Right lobe of liver (tissue), 6 donors: ENCODE measurements around the gene EPS15. TPM values are rescaled to one million over a fixed set of nuclear protein-coding genes. Genes with fewer than 3 reads are reported as not detected.

Source experiments
- ATAC-seq, 4 donors: fragments of 200-7000 bp; cut with Tn5 transposase; one replicate each; pipeline ENCODE4 v1.9.1; 2020; ENCODE audit warnings: mild to moderate bottlenecking in 4 of 4, moderate library complexity in 4 of 4
- DNase-seq, 3 donors: peaks; one replicate each; pipeline ENCODE4 v3.0.0-alpha.2; 2020
- H3K27ac ChIP-seq, 3 donors: fragments of 200-600 bp; one replicate each; pipeline ENCODE4 v1.8.0; 2022
- H3K27me3 ChIP-seq, 2 donors: fragments of 200-600 bp; one replicate each; pipeline ENCODE4 v1.8.0; 2022
- H3K36me3 ChIP-seq, 4 donors: fragments of 200-600 bp; sonication (generic) in 1 of 4; one replicate each; pipeline versions ENCODE4 v1.5.1 to v1.8.0; 2017 to 2022; ENCODE audit warnings: control low read depth in 1 of 4
- H3K4me1 ChIP-seq, 4 donors: fragments of 200-600 bp; sonication (generic) in 1 of 4; one replicate each; pipeline versions ENCODE4 v1.5.1 to v1.8.0; 2017 to 2022; ENCODE audit warnings: control low read depth in 1 of 4
- H3K4me3 ChIP-seq, 3 donors: fragments of 200-600 bp; one replicate each; pipeline ENCODE4 v1.8.0; 2022
- H3K9me3 ChIP-seq, 4 donors: fragments of 200-600 bp; sonication (generic) in 1 of 4; one replicate each; pipeline versions ENCODE4 v1.5.1 to v1.8.0; 2017 to 2022; ENCODE audit warnings: control low read depth in 1 of 4
- POLR2A ChIP-seq: fragments of 450-650 bp; IDR thresholded peaks from one replicate; pipeline ENCODE4 v1.6.1; 2017; ENCODE audit warnings: antibody characterized with exemption, mild to moderate bottlenecking
- WGBS: methylation state at CpG from one replicate; pipeline ENCODE4 v1.1.6; 2018; ENCODE audit warnings: low coverage, low lambda C conversion rate; ENCODE audit not compliant: insufficient coverage; ENCODE audit errors: missing lambda C conversion rate; 5-methylcytosine and 5-hydroxymethylcytosine counted together
- intact Hi-C, 2 donors: fragments of 100-400 bp; cut with DNase I; formaldehyde crosslinking; loops; one replicate each; pipeline versions ENCODE4 v1.11.2 to v1.14.1; 2022
- total RNA-seq, 6 experiments: library from RNA; depleted of rRNA in 2 of 6; stranded (reverse); fragments of >200 nt in 2 of 6; fragmentation: NEBNext Ultra II Directional in 3 of 6; extraction: Animal tissue kit (Norgen Biotek cat#: 25700) in 3 of 6; gene quantifications; one replicate each; pipeline versions ENCODE4 v1.1.0 to v1.2.4, GENCODE V29; 2016 to 2023
- TF ChIP-seq, protein P1 (sequence below), 4 donors: fragments of 200-600 bp in 3 of 4; fragments of 450-650 bp in 1 of 4; IDR thresholded peaks; one replicate each; pipeline versions ENCODE4 v1.5.1 to v1.8.0; 2016 to 2022; ENCODE audit warnings: antibody characterized with exemption in 4 of 4, mild to moderate bottlenecking in 2 of 4
- donor health status: DM: no; HTN: yes; CAD: no.
- donor health status: DM: no; HTN: no; CAD: no.
- donor health status: DM: no; HTN: no; CAD: no.
- donor health status: DM: no; HTN: yes; CAD: no.
- donor health status: DM: no; HTN: yes; CAD: no.

The EPS15 gene
- total RNA-seq, 6 experiments from 2014 or later: 23.2 to 30.9 (median 28.6) TPM

DNA sequence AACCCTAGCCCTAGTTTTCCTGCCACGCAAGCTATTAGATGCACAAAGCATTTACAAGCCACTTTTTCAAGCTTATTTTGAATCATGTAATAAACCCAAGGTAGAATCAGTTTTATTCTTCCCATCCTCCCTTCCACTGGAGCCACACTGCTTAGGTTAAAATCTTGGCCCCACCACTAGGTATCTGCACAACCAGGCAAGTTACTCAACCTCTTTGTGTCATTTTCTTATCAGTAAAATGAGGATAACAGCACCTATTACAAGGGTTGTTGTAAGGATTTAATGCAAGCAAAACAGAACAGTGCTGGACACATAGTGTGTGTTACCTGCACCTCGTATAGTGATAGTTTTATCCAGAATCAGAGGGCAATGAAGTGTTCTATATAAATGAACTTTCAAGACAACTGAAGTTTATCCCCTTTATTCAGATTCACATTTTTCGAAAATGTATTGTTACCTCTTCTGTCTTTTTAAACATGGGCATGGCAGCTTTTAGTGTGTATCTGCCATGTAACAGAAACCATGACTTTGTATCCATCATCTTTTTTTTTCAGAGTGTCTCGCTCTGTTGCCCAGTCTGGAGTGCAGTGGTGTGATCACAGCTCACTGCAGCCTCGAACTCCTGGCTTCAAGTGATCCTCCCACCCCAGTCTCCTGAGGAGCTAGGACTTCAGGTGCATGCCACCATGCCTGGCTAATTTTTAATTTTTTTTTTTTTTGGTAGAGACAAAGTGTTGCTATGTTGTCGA is 171.5 kb downstream of the EPS15 start:
- Histone ChIP-seq H3K36me3 (no peaks in the 10 kb centered on the region), H3K9me3 (no peaks in the 10 kb centered on the region), H3K4me3 (no peak overlapping the region), H3K27me3 (no peaks in the 10 kb centered on the region), H3K27ac (no peak overlapping the region), H3K4me1 (peaks cover 0 to 4% (median 0%) of the 10 kb centered on the region in 4 donors)
- no peak for ATAC-seq
- no peak for DNase-seq
- TF ChIP-seq, protein P1, sequence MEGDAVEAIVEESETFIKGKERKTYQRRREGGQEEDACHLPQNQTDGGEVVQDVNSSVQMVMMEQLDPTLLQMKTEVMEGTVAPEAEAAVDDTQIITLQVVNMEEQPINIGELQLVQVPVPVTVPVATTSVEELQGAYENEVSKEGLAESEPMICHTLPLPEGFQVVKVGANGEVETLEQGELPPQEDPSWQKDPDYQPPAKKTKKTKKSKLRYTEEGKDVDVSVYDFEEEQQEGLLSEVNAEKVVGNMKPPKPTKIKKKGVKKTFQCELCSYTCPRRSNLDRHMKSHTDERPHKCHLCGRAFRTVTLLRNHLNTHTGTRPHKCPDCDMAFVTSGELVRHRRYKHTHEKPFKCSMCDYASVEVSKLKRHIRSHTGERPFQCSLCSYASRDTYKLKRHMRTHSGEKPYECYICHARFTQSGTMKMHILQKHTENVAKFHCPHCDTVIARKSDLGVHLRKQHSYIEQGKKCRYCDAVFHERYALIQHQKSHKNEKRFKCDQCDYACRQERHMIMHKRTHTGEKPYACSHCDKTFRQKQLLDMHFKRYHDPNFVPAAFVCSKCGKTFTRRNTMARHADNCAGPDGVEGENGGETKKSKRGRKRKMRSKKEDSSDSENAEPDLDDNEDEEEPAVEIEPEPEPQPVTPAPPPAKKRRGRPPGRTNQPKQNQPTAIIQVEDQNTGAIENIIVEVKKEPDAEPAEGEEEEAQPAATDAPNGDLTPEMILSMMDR (IDR thresholded peaks at IDR 0.05): no peak
- no peak for TF ChIP-seq POLR2A
- WGBS: 80% methylated on average over 6 of the region's 6 CpGs
- intact Hi-C loops: no loop called here

DNA sequence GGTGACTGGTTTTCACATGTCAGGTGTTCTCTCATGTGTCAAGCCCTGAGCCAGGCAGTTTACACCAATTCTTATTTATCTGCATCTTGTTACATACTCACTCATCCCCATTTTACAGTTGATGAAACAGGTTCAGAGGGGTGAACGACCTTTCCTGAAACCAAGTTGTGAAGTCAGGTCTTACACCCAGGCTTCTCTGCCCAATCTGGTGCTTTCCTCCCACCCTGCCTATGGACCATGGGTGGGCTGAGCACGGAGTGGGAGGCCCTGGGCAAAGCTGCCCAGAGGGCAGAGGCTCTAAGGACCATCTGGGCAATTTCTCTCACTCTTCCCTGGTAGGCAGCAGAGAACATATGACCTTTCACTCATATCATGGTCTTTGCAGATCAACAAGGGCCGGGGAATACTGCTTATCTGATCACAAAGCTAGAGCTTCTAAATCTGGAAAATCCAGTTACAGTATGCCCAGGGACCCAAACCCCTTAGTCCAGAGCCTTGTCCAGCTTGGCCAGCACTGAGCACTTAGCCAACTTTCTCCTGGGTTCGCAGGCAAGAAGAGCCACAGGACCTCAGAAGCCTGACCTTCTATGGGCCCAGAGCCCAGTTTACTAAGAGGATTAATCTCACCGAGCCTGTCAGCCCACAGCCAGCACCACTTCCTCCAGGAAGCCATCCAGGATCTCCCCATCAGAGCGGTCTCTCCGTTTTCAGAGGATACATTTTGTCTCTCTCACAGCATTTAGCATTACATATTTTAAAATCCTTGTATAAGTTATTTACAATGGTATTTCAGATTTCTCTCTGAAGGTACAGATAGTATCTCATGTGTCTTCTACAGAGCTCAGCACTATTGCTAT is 172.8 kb downstream of the EPS15 start:
- Histone ChIP-seq H3K36me3 (no peaks in the 10 kb centered on the region), H3K27ac (no peak overlapping the region), H3K27me3 (no peaks in the 10 kb centered on the region), H3K9me3 (no peaks in the 10 kb centered on the region), H3K4me3 (no peak overlapping the region), H3K4me1 (peaks cover 0 to 4% (median 0%) of the 10 kb centered on the region in 4 donors)
- no peak for TF ChIP-seq POLR2A
- TF ChIP-seq, protein P1 (IDR thresholded peaks at IDR 0.05): no peak
- intact Hi-C loops: no loop called here
- ATAC-seq (peak in 1 of 4 donors; percentile 61), DNase-seq (no peak)
- WGBS: 48% methylated on average over 6 of the region's 7 CpGs

- H3K36me3 ChIP-seq: no peaks in the 10 kb centered on the region
- no peak for TF ChIP-seq POLR2A
- TF ChIP-seq, protein P1 (IDR thresholded peaks at IDR 0.05): no peak
- intact Hi-C loops: no loop called here
- 100% methylated on average over 1 of the region's 15 CpGs for WGBS
- H3K27ac ChIP-seq: no peak overlapping the region
- DNase-seq (no peak), ATAC-seq (peak in 2 of 4 donors; percentile 5 to 15)
- H3K4me3 ChIP-seq: no peak overlapping the region
- no peaks in the 10 kb centered on the region for H3K27me3 ChIP-seq
- peaks cover 0 to 4% (median 0%) of the 10 kb centered on the region in 4 donors for H3K4me1 ChIP-seq
- H3K9me3 ChIP-seq: no peaks in the 10 kb centered on the region
Observed at GRCh38 chr1:51345300-51345687, 173.8 kb downstream of the EPS15 start.

DNA sequence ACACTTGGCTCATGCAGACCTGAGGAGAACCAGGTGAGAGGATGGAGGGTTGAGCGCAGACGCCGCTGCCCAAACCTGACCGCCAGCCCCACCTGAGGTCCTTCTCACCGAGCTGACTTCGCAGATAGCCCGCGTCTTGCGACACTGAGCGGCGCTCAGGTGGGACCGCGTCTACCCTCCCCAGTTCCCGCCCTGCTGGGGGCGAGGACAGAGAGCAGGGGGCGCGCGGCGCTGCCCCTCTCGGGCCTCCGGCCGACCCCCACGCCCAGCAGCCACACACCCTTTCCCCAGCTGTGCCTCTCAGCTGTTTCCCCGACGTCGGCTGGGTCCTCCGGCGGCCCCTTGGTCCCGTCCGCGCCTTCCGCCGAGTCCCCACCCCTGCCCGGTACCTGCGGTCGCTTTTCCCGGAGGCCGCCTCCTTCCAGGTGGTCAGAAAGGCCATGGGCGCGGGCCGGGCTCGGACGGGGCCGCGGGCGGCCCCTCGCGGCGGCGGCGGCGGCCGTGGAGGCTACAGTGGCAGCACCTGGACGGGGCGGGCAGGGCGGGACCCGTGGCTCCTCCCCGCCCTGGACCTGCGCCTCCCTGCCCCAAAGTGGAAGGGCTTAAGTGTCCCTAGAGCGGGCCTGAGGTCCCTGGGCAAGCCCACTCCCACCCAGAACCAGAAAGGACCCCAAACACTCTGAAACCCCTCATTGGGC is 174.3 kb downstream of the EPS15 start:
- ATAC-seq (peak; percentile 70 to 84 (median 75)), DNase-seq (peak in 1 of 3 donors; percentile 54)
- Histone ChIP-seq H3K27me3 (no peaks in the 10 kb centered on the region), H3K4me3 (peak overlapping the region in 2 of 3 donors; percentile 12 to 27), H3K9me3 (no peaks in the 10 kb centered on the region), H3K4me1 (peaks cover 0 to 4% (median 0%) of the 10 kb centered on the region in 4 donors), H3K27ac (no peak overlapping the region), H3K36me3 (no peaks in the 10 kb centered on the region)
- TF ChIP-seq POLR2A: no peak
- TF ChIP-seq, protein P1 (IDR thresholded peaks at IDR 0.05): peak in 3 of 4 donors; percentile 28 to 36 (median 29)
- WGBS: 0% methylated on average over 1 of the region's 60 CpGs
- intact Hi-C loops: no loop called here
